ENCODE results near the gene PRPS2. TPM values are rescaled to one million over a fixed set of nuclear protein-coding genes. Genes with fewer than 3 reads are reported as not detected.

The PRPS2 gene
- total RNA-seq, 6 experiments from 2014 or later = 22.2 to 36.9 (median 30.3) TPM

DNA sequence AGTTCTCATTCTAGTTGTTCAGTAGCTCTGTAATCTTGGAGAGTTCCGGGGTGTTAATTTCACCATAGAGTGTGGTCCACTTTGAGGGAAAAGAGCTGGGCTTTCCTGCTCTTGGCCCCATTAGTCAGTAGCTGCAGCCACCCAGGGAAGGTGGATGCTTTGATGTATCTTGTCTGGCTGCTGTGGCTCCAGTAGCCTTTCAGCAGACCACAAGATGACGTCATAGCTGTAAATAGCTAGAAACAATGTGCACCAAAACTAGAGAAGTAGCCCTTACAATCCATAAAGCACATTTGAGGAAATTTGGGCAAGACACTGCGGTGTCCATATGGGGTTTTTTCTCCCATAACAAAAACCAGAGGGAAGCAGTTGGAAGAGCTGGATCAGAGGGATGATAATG, 32.9 kb upstream of the PRPS2 start:
- no peak overlapping the region for H3K4me3 Mint-ChIP-seq
- no peaks in the 10 kb centered on the region for H3K4me1 Mint-ChIP-seq (ENCODE audit: low read depth)
- H3K36me3 Mint-ChIP-seq (ENCODE audit: low read depth) = no peaks in the 10 kb centered on the region
- H3K9me3 Mint-ChIP-seq = no peaks in the 10 kb centered on the region
- H3K27me3 Mint-ChIP-seq (ENCODE audit: insufficient read depth) = peaks cover 2% of the 10 kb centered on the region
- no peak overlapping the region for H3K27ac Mint-ChIP-seq
- no peak for DNase-seq
- TF ChIP-seq, protein P1, sequence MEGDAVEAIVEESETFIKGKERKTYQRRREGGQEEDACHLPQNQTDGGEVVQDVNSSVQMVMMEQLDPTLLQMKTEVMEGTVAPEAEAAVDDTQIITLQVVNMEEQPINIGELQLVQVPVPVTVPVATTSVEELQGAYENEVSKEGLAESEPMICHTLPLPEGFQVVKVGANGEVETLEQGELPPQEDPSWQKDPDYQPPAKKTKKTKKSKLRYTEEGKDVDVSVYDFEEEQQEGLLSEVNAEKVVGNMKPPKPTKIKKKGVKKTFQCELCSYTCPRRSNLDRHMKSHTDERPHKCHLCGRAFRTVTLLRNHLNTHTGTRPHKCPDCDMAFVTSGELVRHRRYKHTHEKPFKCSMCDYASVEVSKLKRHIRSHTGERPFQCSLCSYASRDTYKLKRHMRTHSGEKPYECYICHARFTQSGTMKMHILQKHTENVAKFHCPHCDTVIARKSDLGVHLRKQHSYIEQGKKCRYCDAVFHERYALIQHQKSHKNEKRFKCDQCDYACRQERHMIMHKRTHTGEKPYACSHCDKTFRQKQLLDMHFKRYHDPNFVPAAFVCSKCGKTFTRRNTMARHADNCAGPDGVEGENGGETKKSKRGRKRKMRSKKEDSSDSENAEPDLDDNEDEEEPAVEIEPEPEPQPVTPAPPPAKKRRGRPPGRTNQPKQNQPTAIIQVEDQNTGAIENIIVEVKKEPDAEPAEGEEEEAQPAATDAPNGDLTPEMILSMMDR (IDR thresholded peaks at IDR 0.05) = no peak

GRCh38 chrX:12767856-12768255, 23.4 kb upstream of the PRPS2 start:
- Mint-ChIP-seq H3K27me3 (ENCODE audit: insufficient read depth) (peaks cover 7% of the 10 kb centered on the region), H3K4me3 (no peak overlapping the region), H3K9me3 (no peaks in the 10 kb centered on the region), H3K27ac (no peak overlapping the region), H3K4me1 (ENCODE audit: low read depth) (no peaks in the 10 kb centered on the region), H3K36me3 (ENCODE audit: low read depth) (no peaks in the 10 kb centered on the region)
- DNase-seq = no peak
- TF ChIP-seq, protein P1 (IDR thresholded peaks at IDR 0.05) = no peak

DNA sequence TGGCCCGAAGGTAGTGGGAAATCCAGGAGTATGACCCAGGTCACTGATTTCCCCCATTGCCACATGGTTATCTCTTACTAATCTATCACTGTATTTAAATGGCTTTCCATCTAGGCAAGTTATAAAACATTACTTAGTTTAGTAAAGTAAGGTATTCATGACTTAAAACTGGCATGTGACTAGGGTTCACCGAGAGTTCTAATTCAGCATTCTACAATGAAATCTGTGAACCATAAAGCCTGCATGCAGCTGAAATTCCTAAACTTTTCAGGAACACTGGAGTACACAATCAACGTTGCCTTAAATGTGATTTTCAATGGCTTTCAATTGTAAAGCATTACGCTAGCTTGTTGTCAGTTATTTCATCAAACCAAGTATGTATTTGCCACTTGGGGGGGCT, 22.7 kb upstream of the PRPS2 start:
- Mint-ChIP-seq H3K4me3 (no peak overlapping the region), H3K9me3 (no peaks in the 10 kb centered on the region), H3K27ac (no peak overlapping the region), H3K4me1 (ENCODE audit: low read depth) (no peaks in the 10 kb centered on the region), H3K27me3 (ENCODE audit: insufficient read depth) (peaks cover 6% of the 10 kb centered on the region), H3K36me3 (ENCODE audit: low read depth) (no peaks in the 10 kb centered on the region)
- TF ChIP-seq, protein P1 (IDR thresholded peaks at IDR 0.05) = no peak
- DNase-seq = no peak

- Mint-ChIP-seq H3K4me1 (ENCODE audit: low read depth) (no peaks in the 10 kb centered on the region), H3K36me3 (ENCODE audit: low read depth) (no peaks in the 10 kb centered on the region), H3K9me3 (no peaks in the 10 kb centered on the region), H3K4me3 (no peak overlapping the region), H3K27me3 (ENCODE audit: insufficient read depth) (peaks cover 6% of the 10 kb centered on the region), H3K27ac (no peak overlapping the region)
- TF ChIP-seq, protein P1 (IDR thresholded peaks at IDR 0.05) = peak; percentile 77
- DNase-seq = peak; percentile 2
Measured at GRCh38 chrX:12770440-12770839, 20.8 kb upstream of the PRPS2 start.

- TF ChIP-seq, protein P1 (IDR thresholded peaks at IDR 0.05) = peak; percentile 76
- no peak overlapping the region for H3K4me3 Mint-ChIP-seq
- no peaks in the 10 kb centered on the region for H3K36me3 Mint-ChIP-seq (ENCODE audit: low read depth)
- no peaks in the 10 kb centered on the region for H3K9me3 Mint-ChIP-seq
- no peaks in the 10 kb centered on the region for H3K4me1 Mint-ChIP-seq (ENCODE audit: low read depth)
- peaks cover 8% of the 10 kb centered on the region for H3K27me3 Mint-ChIP-seq (ENCODE audit: insufficient read depth)
- DNase-seq = peak; percentile 2
- H3K27ac Mint-ChIP-seq = no peak overlapping the region
Measured at GRCh38 chrX:12771445-12772069, 19.7 kb upstream of the PRPS2 start.

All from HFFc6 (cell line).